NCI-H2171 (cell line): ENCODE results near the gene MROH2B.
"Not testable (repeated sequence)": the region's sequence is repeated elsewhere in the genome, so short reads cannot be mapped to it uniquely, and the experiment has no call there.

Source experiments
- DNase-seq: peaks from one replicate; lab custom pipeline; 2025; lab: John Stamatoyannopoulos, UW

Gene MROH2B

DNA sequence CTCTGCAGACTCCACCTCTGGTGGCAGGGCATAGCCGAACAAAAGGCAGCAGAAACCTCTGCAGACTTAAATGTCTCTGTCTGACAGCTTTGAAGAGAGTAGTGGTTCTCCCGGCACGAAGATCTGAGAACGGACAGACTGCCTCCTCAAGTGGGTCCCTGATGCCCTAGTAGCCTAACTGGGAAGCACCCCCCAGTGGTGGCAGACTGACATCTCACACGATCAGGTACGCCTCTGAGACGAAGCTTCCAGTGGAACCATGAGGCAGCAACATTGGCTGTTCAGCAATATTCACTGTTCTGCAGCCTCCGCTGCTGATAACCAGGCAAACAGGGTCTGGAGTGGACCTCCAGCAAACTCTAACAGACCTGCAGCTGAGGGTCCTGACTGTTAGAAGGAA lies 48.5 kb downstream of the MROH2B start:
- not testable (repeated sequence) for DNase-seq

DNA sequence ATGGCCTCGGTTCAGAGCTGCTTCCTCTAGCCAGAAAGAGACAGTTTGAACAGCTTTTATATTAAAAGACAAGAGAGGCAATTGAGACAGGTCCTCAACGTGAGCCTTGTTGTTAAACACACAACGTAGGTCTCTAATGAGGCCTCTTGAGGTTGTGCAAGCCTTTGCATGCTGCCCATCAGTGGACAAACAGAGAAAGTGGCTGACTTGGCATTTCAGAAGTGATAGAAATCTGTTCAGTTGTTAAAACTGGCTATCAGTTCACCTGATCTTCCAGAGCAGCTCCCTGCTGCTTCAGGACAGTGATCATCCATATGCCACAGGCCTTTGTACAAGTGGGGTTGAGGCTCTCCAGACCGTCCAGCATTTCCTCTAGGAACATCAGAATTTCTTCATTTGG lies 58.8 kb downstream of the MROH2B start:
- DNase-seq = no peak

DNA sequence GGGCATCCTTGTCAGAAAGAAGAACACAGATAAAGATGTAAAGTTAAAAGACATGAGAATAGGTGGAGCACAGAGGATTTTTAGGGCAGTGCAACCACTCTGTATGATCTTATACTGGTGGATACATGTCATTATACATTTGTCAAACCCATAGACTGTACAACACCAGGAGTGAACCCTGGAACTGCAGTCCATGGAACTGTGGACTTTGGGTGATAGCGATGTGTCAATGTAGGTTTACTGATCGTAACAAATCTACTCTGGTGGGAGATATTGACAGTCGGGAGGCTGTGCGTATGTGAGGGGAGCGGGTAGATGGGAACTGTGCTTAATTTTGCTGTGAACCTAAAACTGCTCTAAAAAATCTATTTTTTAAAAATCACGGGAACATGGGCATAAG lies 60.6 kb downstream of the MROH2B start:
- DNase-seq = no peak

DNA sequence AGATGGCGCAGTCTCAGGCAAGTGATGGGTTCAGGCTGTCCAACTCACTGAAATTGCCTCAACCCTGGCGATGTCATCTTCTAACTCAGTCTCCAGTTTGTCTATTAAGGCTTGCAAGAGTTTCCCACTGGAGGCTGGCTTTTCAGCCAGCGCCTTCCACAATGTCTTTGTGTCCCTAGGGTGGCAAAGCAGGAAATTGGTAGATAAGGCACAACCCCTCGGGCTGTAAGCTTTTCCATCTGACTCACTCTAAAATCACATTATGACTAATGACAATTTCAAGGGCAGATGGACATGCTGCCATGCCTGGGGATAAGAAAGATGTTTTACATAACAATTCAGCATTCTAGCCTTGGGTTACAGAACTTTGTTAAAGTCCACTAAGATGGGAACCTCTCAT lies 61.9 kb downstream of the MROH2B start:
- DNase-seq = no peak

DNA sequence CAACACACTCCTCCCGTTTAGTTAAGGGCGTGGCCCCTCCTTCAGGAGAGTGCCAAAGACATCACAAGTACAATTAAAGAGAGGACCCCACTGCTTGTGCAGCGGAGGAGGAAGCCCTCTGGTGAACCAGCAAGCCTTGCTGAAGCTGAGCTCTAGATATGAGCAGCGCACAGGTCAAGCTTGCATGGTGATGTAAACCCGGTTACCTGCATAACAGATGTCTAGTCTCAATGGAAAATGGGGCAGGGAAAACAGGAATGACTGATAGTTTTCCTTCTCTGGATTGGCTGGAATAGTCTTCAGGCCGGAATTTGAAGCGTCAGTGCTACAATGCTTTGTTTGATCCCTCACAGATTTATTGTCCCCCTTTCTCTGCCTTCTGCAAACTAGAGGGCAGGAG lies 66.2 kb downstream of the MROH2B start:
- no peak for DNase-seq

DNA sequence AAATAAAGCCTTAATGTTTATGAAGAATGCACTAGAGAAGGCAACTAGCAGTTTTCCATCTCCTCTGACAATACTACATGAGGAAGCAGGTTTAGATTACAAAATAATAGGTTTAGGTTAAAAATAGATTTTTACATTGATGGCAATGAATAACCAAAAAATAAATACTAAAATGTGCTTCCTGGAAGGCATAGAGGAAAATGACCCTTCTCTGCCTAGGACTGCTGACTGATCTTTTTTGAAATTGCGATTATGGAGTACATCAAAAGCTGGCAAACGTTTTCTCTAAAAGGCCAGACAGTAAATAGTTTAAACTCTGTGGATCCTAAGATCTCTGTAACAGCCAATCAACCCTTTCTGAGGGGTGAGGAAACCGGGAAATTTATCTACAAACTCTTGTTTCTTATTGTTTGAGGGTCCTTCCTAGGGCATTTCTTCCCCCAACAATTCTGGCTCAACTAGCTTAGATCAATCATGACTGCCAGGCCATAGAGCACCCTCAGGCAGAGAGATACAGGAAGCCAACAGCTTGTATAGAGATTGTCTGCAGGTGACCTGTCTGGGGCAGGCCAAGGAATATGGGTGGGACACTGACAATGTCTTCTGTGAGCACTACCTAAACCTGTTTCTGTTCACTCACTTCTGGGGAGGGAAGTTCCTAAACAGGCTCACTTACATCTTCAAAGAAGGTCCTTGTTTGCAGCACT lies 67.3 kb downstream of the MROH2B start:
- no peak for DNase-seq

DNA sequence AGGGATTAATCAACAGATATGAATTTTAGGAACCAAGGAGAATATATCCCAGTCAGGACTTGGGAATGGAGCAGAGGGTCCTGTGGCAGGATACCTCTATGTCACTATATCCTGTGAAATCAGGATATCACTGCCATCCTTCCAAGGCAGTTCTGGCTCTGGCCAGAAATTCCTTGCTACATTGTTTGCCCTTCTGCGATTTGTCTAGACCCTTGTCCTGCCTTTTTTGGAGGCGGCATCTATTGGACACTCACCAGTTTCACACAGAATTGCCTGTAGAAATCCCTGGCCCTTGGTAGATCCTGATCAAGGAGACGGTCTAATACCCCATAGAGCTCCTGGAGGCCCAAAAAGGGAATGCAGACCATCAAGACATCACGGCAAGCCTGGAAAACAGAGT lies 71.2 kb downstream of the MROH2B start:
- no peak for DNase-seq

DNA sequence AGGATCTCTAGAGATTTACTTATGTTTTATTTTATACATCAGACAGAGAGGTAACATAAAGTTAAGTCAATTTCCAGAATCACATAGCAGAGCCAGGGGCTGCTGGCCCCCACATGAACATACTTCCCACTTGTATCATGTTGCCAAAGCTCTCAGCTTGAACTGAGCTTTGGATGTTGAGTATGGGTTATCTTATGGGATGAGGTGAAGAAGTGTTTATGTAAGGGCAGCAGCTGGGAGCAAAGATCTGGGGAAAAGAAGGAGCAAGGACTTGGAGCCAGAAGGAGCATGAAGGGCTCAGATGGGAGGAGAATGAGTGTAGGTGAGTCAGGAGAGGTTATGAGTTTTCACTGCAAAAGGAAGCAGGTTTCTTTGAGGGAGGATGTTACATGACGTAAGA lies 72.0 kb downstream of the MROH2B start:
- DNase-seq = no peak

DNA sequence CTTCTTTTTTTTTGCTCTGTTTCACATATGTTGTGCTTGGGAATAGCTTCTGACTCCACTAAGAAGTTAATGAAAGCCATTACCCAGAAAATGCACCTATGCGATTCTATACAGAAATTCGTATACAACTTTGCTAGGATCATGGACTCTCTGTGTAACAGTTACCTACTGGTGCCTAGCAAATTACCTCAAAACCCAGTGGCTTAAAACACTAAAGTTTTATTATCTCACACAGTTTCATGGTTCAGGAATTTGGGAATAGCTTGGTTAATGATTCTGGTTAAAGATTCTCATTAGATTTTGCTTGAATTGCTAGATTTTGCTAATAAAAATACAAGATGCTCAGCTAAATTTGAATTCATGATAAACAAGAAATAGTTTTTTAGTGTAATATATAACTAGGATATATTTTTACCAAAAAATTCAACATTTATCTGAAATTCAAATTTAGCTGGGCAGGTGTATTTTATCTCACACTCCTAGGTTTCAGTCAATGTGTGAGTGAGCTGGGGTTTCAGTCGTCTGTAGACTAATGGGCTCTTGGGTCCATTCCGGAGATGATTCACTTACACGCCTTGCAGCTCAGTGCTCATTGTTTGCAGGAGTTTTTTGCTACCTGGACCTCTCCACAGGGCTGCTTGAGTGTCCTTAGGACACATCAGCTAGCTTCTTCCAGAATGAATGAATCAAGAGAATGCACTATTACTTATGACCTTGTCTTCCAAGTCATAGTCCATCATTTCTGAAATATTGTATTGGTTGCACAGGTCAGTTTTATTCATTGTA lies 75.1 kb downstream of the MROH2B start:
- DNase-seq = no peak

DNA sequence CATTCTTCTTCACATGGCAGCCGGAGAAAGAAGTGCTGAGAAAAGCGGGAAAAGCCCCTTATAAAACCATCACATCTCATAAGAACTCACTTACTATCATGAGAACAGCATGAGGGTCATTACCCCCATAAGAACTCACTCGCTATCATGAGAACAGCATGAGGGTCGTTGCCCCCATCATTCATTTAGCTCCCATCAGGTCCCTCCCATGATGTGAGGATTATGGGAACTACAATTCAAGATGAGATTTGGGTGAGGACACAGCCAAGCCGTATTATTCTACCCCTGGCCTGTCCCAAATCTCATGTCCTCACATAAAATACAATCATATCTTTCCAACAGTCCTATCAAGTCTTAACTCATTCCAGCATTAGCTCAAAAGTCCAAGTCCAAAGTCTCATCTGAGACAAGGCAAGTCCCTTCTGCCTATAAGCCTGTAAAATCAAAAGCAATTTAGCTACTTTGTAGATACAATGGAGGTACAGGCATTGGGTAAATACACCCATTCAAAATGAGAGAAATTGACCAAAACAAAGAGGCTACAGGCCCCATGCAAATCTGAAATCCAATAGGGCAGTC lies 79.1 kb downstream of the MROH2B start:
- no peak for DNase-seq

DNA sequence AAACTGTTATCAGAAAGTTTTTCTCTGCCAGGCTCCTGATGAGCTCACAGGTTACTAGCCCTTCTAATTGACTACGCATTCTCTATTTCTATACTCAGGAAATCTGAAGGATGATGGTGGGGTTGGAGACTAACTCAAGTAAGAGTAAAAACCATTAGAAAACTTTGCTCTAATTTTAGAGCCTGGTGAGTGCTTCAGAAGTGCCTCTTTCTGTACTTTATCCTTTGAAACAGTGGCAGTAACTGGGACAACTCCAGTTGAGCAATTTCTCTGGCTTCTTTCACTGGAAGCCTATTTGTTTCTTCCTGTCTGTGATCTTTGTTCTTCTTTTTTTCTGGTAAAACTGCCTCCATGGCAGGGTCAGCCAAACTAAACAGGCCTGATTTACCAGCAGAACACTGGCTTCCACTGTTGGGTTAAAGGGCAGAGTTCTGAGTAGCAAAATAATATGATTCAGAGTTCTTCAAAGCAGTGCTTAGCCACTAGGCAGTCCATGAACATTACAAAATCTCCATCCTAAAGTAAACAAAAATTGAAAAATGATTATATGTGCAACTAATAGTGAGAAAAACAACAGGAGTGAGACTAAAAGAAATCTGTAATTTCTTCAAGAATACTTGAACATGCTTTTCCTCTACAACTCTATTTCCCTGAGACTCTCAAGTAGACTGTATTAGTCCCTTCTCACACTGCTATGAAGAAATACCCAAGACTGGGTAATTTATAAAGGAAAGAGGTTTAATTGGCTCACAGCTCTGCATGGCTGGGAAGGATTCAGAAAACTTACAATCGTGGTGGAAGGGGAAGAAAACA lies 79.8 kb downstream of the MROH2B start:
- DNase-seq = no peak

DNA sequence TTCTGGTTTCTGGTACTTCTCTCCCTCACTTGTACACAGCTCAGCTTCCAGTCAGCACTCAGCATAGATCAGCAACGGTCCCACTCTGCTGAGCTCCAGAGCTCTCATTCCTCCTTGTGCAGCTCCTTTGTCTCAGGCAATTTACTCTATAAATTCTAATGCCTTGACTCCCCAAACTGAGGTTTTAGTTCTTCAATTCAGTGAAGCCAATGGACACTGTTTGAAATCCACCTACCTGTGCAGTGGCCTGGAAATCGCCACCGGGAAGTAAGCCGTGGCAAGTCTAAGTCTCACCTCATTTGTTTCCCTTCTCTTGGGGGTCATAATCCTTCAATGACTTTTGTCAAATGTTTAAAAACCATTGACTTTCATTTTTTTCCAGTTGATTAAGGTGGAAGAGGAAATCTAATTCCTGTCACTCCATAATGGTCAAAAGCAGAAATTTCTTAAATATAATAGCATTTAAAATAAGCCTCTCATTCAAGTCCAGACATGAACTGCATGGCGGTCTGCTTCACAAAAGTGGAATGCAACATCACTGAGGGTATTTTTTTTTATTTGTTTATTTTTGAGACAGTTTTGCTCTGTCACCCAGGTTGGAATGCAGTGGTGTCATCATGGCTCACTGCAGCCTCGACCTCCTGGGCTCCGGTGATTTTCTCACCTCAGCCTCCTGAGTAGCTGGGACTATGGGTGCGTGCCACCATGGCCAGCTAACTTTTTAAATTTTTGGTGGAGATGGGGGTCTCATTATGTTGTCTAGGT lies 82.2 kb downstream of the MROH2B start:
- DNase-seq = no peak

DNA sequence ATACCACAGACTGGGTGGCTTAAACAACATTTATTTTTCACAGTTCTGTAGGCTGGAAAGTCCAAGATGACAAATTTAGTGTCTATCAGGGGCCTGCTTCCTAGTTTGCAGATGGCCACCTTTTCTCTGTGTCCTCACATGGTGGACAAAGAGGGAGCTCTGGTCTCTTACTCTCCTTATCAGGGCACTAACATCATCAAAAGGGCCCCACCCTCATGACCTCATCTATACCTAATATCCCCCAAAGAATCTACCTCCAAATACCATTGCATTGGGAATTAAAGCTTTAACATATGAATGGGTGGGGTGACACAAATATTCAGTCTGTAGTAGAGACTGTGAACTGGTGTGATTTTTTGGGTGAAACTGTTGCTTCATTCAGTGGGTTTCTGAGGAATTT lies 83.8 kb downstream of the MROH2B start:
- DNase-seq = no peak

DNA sequence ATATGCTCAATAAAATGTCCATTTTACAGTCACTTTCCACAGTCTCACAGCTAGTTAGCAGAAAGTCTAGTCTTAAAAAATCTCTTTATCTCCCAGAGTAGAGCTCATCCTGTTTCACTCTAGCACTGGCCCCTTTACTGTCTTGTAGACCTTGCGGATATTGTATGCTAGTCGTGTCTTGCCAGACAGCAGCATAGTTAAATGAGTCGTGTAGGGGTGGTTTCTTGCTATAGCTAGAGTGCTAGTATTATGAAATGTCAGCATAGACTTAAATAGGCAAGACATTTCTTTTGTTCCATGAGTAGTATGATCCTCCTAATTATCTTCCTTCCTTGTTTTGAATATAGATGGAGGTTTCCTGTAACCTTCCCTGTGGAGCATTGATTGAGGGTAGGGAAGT lies 84.5 kb downstream of the MROH2B start:
- DNase-seq = no peak

DNA sequence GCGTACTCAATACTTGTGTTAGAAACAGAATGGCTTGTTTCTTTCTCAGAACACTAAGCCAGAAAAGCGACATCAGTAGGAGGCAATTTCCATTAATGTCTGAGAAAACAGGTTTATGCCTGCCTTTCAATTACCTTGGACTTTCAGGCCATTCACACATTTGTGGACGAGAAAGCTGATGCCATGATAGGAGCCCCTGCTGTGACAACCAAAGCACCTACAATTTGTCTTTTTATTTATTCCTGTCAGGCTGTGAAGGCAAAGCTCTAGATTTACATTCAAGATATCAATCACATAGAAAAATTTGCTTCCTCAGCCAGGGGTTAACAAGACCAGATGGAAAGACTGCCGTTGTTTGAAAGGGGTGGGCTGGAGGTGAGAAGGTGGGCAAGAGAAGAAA lies 85.6 kb downstream of the MROH2B start:
- no peak for DNase-seq

DNA sequence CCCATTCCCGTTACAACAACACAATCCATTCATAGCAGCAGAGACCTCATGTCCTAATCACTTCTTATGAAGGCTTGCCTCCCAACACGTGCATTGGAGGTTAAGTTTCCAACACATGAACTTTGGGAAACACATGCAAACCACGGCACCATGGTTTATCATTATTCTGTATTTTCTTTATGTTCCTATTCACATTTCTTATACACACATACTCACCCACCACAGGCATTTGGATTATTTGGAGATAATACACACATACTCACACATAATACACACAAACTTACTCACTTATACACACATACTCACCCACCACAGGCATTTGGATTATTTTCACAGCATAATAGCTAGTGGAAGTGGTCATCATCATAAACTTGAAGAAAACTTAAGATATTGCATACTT lies 86.3 kb downstream of the MROH2B start:
- no peak for DNase-seq

DNA sequence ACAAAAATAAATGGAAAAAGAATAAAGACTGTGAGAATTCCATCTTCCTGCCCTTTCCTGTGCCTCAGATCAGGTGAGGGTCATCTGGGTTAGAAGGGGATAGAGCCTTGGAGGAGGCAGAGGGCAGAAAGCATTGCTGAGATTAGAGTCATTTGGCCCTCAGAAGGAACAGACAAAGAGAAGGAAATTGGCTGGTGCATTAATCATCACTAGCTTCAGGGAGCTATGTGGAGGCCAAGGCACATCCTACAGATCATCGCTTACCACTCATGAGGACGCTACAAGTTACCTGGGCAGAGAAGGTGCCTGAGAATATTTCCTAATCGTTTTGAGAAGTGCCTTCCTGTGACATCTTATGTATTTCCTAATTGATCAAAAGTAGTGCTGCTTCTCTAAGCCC lies 87.4 kb downstream of the MROH2B start:
- no peak for DNase-seq

DNA sequence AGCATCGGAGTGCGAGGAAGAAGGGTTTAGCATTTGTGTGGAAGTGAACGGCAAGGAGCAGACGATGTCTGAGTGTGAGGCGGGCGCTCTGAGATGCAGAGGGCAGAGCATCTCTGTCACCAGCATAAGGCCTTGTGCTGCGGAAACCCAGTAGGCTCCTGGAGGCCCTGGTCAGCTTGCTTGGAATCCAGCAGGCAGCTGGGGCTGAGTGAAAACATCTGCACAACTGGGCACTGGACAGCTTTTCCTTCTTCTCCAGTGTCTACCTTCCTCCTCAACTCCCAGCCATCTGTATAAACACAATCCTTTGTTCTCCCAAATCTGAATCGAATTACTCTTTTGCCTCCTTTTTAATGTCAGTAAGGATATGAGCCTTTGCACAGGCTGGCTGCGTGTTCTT lies 89.7 kb downstream of the MROH2B start:
- DNase-seq = no peak

DNA sequence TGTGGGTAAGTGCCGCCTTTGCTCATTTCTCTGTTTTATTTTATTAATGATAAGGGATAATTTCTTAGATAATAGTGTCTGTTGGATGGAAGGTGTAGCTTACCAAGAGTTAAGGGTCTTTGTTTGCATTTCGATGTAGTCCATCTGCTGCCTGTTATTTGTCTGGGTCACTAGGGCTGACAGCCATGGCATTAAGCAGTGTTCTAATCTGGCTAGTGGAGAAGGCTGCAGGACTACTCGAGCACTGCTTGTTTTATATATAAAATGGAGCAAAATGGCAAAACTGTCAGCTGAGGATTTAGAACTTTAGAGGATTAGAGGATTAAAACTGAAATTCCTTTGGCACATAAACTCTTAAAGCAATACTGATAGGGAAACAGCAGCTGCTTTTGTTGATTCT lies 94.3 kb downstream of the MROH2B start:
- DNase-seq = no peak

DNA sequence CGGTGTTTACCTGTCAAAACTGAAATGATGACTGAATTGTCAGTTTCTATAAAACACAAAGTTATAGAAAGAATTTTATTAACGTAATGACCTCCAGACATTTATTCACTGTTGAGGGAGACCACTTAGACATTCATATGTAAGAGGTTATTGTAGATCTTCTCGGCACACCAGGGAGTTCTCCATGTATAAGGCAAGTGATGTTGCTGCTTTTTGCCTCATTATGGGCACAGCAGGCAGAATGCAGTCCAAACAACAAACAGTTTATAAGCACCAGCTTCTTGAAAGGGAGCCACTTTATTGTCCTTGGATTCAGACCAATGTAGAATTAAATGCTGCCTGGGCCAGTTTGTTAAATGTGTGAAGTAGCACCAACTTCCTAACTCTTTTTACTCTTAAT lies 95.1 kb downstream of the MROH2B start:
- no peak for DNase-seq

DNA sequence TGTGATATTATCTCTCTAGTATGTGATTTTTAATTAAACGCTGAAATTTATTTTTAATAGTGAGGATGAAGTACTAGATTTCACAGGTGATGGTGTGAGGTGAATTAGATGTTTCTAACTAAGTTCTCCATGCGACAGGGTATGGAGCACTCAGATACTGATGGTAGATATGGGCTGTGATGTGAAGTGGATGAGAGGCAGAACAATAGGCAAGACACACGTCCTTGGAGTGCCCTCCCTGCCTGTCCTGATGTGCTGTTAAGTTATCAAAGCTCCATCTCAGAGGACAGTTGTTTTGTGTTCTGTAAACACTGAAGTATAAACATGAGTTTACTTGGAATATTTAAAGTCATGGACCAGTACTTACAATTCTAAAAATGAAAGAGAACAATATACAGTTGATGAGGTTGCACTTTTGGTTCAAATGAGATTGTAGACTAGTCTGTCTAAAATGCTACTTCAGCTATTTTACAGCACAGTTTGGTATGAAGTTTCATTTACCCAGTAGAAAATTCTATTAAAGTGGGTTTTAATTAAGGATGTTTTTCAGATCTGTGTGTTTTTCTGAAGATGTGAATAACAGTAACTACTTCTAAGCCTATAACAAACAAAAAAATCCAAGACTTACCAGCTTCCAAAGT lies 97.7 kb downstream of the MROH2B start:
- no peak for DNase-seq
